ENCODE data around the gene ARMC8.

DNA sequence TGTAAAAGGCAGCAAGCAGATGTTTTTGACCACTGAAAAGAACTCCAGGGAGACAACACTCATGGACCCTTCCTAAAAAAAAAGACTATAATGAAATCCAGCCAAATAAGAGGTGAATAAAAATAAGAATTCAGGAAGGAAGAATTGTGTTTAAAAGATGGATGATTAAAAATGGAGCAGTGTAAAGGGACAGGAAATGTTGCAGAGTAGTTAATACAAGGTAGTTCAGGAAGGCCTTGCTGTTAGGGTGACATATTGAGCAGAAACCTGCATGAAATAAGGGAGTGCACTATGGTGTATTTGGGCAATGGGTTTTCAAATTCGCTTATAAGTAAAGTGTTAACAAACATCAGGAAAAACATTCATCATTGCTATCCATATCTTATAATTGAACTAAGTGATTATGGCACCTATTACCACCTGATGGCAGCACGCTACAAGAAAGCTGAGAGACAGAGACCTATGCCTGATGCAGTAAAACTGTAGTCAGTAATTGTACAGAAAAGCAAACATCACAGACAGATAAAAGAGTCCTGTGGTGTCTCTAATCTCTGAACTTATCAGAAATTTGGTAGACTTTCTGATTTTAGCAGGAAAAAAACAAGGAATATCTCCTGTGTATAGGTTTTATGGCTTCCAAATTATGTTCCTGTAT is 6.6 kb upstream of the ARMC8 start:
- TF ChIP-seq, protein P1, sequence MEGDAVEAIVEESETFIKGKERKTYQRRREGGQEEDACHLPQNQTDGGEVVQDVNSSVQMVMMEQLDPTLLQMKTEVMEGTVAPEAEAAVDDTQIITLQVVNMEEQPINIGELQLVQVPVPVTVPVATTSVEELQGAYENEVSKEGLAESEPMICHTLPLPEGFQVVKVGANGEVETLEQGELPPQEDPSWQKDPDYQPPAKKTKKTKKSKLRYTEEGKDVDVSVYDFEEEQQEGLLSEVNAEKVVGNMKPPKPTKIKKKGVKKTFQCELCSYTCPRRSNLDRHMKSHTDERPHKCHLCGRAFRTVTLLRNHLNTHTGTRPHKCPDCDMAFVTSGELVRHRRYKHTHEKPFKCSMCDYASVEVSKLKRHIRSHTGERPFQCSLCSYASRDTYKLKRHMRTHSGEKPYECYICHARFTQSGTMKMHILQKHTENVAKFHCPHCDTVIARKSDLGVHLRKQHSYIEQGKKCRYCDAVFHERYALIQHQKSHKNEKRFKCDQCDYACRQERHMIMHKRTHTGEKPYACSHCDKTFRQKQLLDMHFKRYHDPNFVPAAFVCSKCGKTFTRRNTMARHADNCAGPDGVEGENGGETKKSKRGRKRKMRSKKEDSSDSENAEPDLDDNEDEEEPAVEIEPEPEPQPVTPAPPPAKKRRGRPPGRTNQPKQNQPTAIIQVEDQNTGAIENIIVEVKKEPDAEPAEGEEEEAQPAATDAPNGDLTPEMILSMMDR (conservative IDR thresholded peaks at IDR 0.05; ENCODE audit: low read length): peak; percentile 88
- no peak for TF ChIP-seq EZH2phosphoT487 (IDR thresholded peaks at IDR 0.05; ENCODE audit: borderline replicate concordance, low read depth, low read length)
